GM12865 (cell line): ENCODE results near the gene CDH4.

Experiments used
- DNase-seq: peaks from one replicate; pipeline ENCODE4 v3.0.0; 2010; ENCODE audit warnings: low read depth
- H3K4me3 ChIP-seq: 2 replicates; pipeline ENCODE4 v1.5.1; 2011; ENCODE audit warnings: mild to moderate bottlenecking, low read depth, low read length, control low read depth
- CTCF ChIP-seq: IDR thresholded peaks from 2 replicates; pipeline ENCODE4 v1.5.1; 2011; ENCODE audit warnings: low read length, control low read depth, low read depth, inconsistent platforms; ENCODE audit not compliant: insufficient read depth; ENCODE audit errors: missing control alignments

The CDH4 gene

GRCh38 chr20:61670274-61670673 lies 418.2 kb downstream of the CDH4 start:
- H3K4me3 ChIP-seq: no peak overlapping the region
- TF ChIP-seq CTCF: no peak
- no peak for DNase-seq

DNA sequence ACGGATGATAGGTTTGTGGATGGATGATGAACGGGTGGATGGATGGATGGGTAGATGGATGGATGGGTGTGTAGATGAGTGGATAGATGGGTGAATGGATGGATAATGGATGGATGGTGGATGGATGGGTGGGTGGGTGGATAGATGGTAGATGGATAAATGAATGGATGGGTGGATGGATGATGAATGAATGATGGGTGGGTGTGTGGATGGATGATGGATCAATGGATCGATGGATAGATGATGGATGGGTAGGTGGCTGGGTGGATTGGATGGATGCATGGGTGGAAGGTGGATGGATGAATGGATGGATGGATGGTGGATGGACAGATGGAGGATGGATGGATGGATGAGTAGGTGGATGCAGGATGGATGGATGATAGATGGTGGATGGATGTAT lies 419.5 kb downstream of the CDH4 start:
- H3K4me3 ChIP-seq: no peak overlapping the region
- no peak for TF ChIP-seq CTCF
- no peak for DNase-seq

DNA sequence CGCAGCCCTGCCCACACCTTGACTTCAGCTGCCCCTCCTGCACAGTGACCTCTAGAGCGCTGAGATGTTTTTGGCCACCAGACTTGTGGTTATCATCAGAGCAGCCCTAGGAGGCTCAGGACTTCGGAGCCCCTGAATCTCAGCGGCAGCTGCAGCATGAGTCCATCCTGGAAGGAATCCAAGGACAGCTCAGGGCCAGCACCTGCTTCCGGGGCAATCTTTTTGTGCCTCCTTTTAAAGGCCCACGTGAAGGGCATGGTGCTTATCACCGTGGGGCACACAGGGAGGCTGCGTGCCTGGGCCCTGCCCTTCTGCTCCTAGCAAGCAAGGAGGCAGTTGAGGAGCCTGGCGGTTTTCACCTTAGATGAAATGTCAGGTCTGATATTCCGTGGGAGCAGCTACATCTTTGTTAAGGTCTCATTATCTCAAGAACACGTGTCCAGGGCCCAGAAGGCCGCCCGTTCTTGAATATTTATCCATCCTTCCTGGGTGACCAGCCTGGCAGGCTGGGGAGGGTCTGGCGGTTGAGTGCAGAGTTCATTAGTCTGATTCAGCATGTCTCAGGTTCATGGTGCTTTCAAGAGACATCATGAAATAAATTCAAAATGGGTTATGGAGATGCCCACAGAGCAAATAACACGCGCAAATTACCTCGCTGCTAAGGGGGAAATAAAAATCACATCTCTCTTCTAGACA lies 421.2 kb downstream of the CDH4 start:
- DNase-seq: no peak

GRCh38 chr20:61674121-61674520 lies 422.1 kb downstream of the CDH4 start:
- DNase-seq: no peak
- no peak overlapping the region for H3K4me3 ChIP-seq
- TF ChIP-seq CTCF: no peak

More for the DNA sequence above, 421.2 kb downstream of the CDH4 start:
- no peak overlapping the region for H3K4me3 ChIP-seq
- no peak for TF ChIP-seq CTCF

DNA sequence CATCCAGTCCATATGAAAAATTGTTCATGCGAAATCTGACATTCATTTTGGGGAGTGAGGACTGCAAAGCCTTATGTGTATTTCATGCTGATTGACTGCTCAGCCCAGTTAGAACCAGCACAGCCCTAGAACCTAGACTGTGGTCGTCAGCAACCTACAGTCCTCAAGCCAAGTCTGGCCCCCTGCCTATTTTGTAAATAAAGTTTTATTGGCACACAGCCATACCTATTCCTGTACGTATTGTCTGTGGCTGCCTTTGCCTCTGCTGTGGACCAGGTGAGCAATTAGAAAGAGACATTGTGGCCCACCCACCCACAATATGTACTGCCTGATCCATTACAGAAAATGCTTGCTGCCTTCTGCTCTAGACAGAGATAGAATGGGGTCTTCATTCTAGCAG lies 422.6 kb downstream of the CDH4 start:
- no peak for TF ChIP-seq CTCF
- no peak overlapping the region for H3K4me3 ChIP-seq
- no peak for DNase-seq

GRCh38 chr20:61677928-61678327 lies 425.9 kb downstream of the CDH4 start:
- H3K4me3 ChIP-seq: no peak overlapping the region
- no peak for DNase-seq
- no peak for TF ChIP-seq CTCF

DNA sequence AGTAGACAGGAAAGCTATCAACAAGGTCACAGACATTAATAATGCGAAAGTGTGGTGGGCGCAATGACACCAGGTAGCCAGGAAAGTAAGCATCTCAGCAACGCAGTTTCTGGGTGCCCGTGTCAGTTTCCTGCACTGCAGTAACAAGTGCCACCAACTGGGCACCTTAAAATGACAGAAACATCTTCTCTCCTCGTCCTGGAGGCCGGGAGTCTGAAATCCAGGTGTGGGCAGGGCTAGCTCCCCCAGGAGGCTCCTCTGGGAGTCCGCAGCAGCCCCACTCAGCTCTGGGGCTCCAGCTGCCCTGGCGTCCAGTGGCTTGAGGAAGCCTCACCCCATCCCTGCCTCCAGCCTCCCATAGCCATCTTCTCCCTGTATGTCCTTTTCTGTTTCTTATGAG lies 426.4 kb downstream of the CDH4 start:
- H3K4me3 ChIP-seq: no peak overlapping the region
- DNase-seq: no peak
- TF ChIP-seq CTCF: no peak
